ENCODE results near the gene CTSO. TPM values are rescaled to one million over a fixed set of nuclear protein-coding genes. Genes with fewer than 3 reads are reported as not detected.

CTSO gene
- total and polyA plus RNA-seq, 4 donors: 7.6 to 36.5 (median 27.5) TPM

DNA sequence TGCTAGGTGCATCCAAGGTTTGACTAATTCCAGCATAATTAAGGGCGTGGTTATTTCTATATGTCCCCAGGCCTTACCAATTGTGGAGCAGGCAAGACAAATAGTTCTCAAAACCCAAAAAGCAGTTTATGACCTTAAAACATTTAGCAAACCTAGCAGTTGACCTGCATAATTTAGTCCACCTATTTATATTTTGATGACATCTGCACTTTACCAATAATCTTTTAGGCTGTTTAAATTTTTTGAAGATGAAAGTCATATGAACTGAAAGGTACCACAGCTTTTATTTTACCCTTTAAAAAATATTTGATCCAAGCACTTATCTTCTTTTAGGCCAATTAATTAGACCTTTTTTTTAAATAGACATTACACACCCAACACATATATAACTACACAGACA is 77.8 kb downstream of the CTSO start:
- Histone ChIP-seq H3K27me3 (ENCODE audit: control insufficient read depth in 1 of 2, insufficient read depth in 2 of 2, low read length in 1 of 2) (no peaks in the 10 kb centered on the region), H3K9me3 (ENCODE audit: control insufficient read depth, low read length) (no peaks in the 10 kb centered on the region), H3K4me3 (ENCODE audit: low read length in 2 of 2) (no peak overlapping the region), H3K36me3 (ENCODE audit: control insufficient read depth in 1 of 2, insufficient read depth in 2 of 2, low read length in 1 of 2) (no peaks in the 10 kb centered on the region), H3K4me1 (ENCODE audit: control insufficient read depth in 1 of 2, insufficient read depth in 2 of 2, low read length in 2 of 2) (no peaks in the 10 kb centered on the region), H3K27ac (ENCODE audit: low read depth in 1 of 2, low read length in 2 of 2) (no peak overlapping the region)
- WGBS, 2 donors: 95 to 97% methylated on average over 1 of the region's 1 CpG
- DNase-seq: no peak
- intact Hi-C loops (cut with DNase I): no loop called here
- no peak for ATAC-seq (ENCODE audit: low FRiP score)

Other genes with a start within 250 kb of the CTSO start
- gene GUCY1B1, start 194.8 kb downstream of the CTSO start, total RNA-seq: 10 to 100 TPM; 24.9 to 26.4 TPM
- gene GUCY1B1, start 194.8 kb downstream of the CTSO start, polyA plus RNA-seq: 10 to 100 TPM; 10.0 to 44.0 TPM
- gene ASIC5, start 87.6 kb downstream of the CTSO start, total RNA-seq: not detected
- not detected for gene ASIC5, start 87.6 kb downstream of the CTSO start, polyA plus RNA-seq
- under 1 TPM in 1 of 2 donors, not detected in 1; 0.42 TPM for gene TDO2, start 50.2 kb downstream of the CTSO start, total RNA-seq
- 1 to 10 TPM in 1 of 2 donors, under 1 TPM in 1; 0.41 to 5.9 TPM for gene TDO2, start 50.2 kb downstream of the CTSO start, polyA plus RNA-seq